Measurements from ENCODE around the gene IRX2.
A peak's percentile ranks its signal among the peaks of the same experiment; 100 is the strongest.

Gene IRX2

GRCh38 chr5:2744485-2744884, 7.0 kb downstream of the IRX2 start:
- no peaks in the 10 kb centered on the region for H3K36me3 ChIP-seq (ENCODE audit: control insufficient read depth, insufficient read depth, low read length)
- no peak overlapping the region for H3K27ac ChIP-seq (ENCODE audit: low read depth, low read length)
- H3K27me3 ChIP-seq (ENCODE audit: control insufficient read depth, insufficient read depth, low read length): peaks cover 14% of the 10 kb centered on the region
- H3K9ac ChIP-seq (ENCODE audit: low read length): no peak overlapping the region
- H3K4me1 ChIP-seq (ENCODE audit: control insufficient read depth, insufficient read depth, low read length): no peaks in the 10 kb centered on the region
- no peak overlapping the region for H3K4me3 ChIP-seq (ENCODE audit: low read length)

- H3K27me3 ChIP-seq (ENCODE audit: control insufficient read depth, insufficient read depth, low read length): peaks cover 18% of the 10 kb centered on the region
- no peak overlapping the region for H3K4me3 ChIP-seq (ENCODE audit: low read length)
- no peak overlapping the region for H3K27ac ChIP-seq (ENCODE audit: low read depth, low read length)
- no peaks in the 10 kb centered on the region for H3K4me1 ChIP-seq (ENCODE audit: control insufficient read depth, insufficient read depth, low read length)
- H3K36me3 ChIP-seq (ENCODE audit: control insufficient read depth, insufficient read depth, low read length): no peaks in the 10 kb centered on the region
- H3K9ac ChIP-seq (ENCODE audit: low read length): no peak overlapping the region
These were observed 8.4 kb downstream of the IRX2 start for GRCh38 chr5:2742921-2743679.

- no peak overlapping the region for H3K9ac ChIP-seq (ENCODE audit: low read length)
- H3K27ac ChIP-seq (ENCODE audit: low read depth, low read length): no peak overlapping the region
- peaks cover 19% of the 10 kb centered on the region for H3K27me3 ChIP-seq (ENCODE audit: control insufficient read depth, insufficient read depth, low read length)
- H3K4me3 ChIP-seq (ENCODE audit: low read length): no peak overlapping the region
- no peaks in the 10 kb centered on the region for H3K4me1 ChIP-seq (ENCODE audit: control insufficient read depth, insufficient read depth, low read length)
- no peaks in the 10 kb centered on the region for H3K36me3 ChIP-seq (ENCODE audit: control insufficient read depth, insufficient read depth, low read length)
These were observed 9.5 kb downstream of the IRX2 start for GRCh38 chr5:2741956-2742355.

GRCh38 chr5:2740876-2741555, 10.5 kb downstream of the IRX2 start:
- Histone ChIP-seq H3K36me3 (ENCODE audit: control insufficient read depth, insufficient read depth, low read length) (no peaks in the 10 kb centered on the region), H3K4me1 (ENCODE audit: control insufficient read depth, insufficient read depth, low read length) (no peaks in the 10 kb centered on the region), H3K27ac (ENCODE audit: low read depth, low read length) (no peak overlapping the region), H3K4me3 (ENCODE audit: low read length) (no peak overlapping the region), H3K9ac (ENCODE audit: low read length) (no peak overlapping the region), H3K27me3 (ENCODE audit: control insufficient read depth, insufficient read depth, low read length) (peaks cover 19% of the 10 kb centered on the region)

- H3K4me1 ChIP-seq (ENCODE audit: control insufficient read depth, insufficient read depth, low read length): no peaks in the 10 kb centered on the region
- no peak overlapping the region for H3K27ac ChIP-seq (ENCODE audit: low read depth, low read length)
- no peak overlapping the region for H3K9ac ChIP-seq (ENCODE audit: low read length)
- no peaks in the 10 kb centered on the region for H3K36me3 ChIP-seq (ENCODE audit: control insufficient read depth, insufficient read depth, low read length)
- H3K27me3 ChIP-seq (ENCODE audit: control insufficient read depth, insufficient read depth, low read length): peaks cover 19% of the 10 kb centered on the region
- H3K4me3 ChIP-seq (ENCODE audit: low read length): no peak overlapping the region
These were observed 11.2 kb downstream of the IRX2 start for GRCh38 chr5:2740051-2740875.

DNA sequence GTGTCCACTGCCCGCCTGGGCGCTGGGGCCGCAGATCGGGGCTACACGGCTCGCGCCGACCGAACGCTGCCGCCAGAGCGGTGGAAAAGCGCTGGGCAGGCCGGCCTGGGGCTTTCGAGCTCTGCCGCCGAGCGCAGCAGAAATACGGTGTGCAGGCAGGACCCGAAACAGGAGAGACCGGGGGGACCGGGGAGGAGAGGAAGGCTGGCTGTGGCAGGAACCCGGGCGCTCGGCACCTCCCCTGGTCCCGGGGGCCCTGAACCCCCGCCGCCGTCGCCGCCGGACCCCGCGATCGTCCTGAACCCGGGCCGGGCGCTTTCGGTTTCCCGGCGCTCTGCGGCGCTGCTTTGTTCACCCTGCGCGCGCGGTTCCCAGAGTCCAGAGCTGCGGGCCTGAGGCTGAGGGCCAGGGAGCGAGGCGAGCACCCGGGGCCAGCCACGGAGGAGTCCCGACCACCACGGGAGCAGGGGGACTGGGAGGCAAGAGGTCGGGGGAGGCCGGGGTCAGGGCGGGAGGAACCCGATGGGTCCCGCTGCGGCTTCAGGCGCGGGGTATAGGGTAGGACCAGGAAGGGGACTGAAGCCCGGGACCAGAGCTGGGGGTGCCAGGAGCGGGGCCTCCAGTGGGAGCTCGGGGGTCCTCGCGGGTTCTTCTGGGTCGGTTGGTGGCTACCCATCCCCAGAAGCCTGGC, 12.0 kb downstream of the IRX2 start:
- H3K27me3 ChIP-seq (ENCODE audit: control insufficient read depth, insufficient read depth, low read length): peaks cover 19% of the 10 kb centered on the region
- no peaks in the 10 kb centered on the region for H3K4me1 ChIP-seq (ENCODE audit: control insufficient read depth, insufficient read depth, low read length)
- H3K4me3 ChIP-seq (ENCODE audit: low read length): peak overlapping the region; percentile 41
- no peak overlapping the region for H3K9ac ChIP-seq (ENCODE audit: low read length)
- no peak overlapping the region for H3K27ac ChIP-seq (ENCODE audit: low read depth, low read length)
- H3K36me3 ChIP-seq (ENCODE audit: control insufficient read depth, insufficient read depth, low read length): no peaks in the 10 kb centered on the region

GRCh38 chr5:2738700-2739359, 12.6 kb downstream of the IRX2 start:
- H3K9ac ChIP-seq (ENCODE audit: low read length): no peak overlapping the region
- no peaks in the 10 kb centered on the region for H3K4me1 ChIP-seq (ENCODE audit: control insufficient read depth, insufficient read depth, low read length)
- no peak overlapping the region for H3K27ac ChIP-seq (ENCODE audit: low read depth, low read length)

GRCh38 chr5:2738156-2738699, 13.2 kb downstream of the IRX2 start:
- H3K4me3 ChIP-seq (ENCODE audit: low read length): no peak overlapping the region
- H3K27ac ChIP-seq (ENCODE audit: low read depth, low read length): no peak overlapping the region
- H3K36me3 ChIP-seq (ENCODE audit: control insufficient read depth, insufficient read depth, low read length): no peaks in the 10 kb centered on the region
- peaks cover 16% of the 10 kb centered on the region for H3K27me3 ChIP-seq (ENCODE audit: control insufficient read depth, insufficient read depth, low read length)
- H3K4me1 ChIP-seq (ENCODE audit: control insufficient read depth, insufficient read depth, low read length): no peaks in the 10 kb centered on the region
- no peak overlapping the region for H3K9ac ChIP-seq (ENCODE audit: low read length)

More at GRCh38 chr5:2738700-2739359, 12.6 kb downstream of the IRX2 start:
- Histone ChIP-seq H3K4me3 (ENCODE audit: low read length) (peak overlapping the region; percentile 41), H3K27me3 (ENCODE audit: control insufficient read depth, insufficient read depth, low read length) (peaks cover 16% of the 10 kb centered on the region), H3K36me3 (ENCODE audit: control insufficient read depth, insufficient read depth, low read length) (no peaks in the 10 kb centered on the region)

- Histone ChIP-seq H3K27ac (ENCODE audit: low read depth, low read length) (no peak overlapping the region), H3K4me3 (ENCODE audit: low read length) (no peak overlapping the region), H3K4me1 (ENCODE audit: control insufficient read depth, insufficient read depth, low read length) (no peaks in the 10 kb centered on the region), H3K9ac (ENCODE audit: low read length) (no peak overlapping the region), H3K36me3 (ENCODE audit: control insufficient read depth, insufficient read depth, low read length) (no peaks in the 10 kb centered on the region), H3K27me3 (ENCODE audit: control insufficient read depth, insufficient read depth, low read length) (peaks cover 15% of the 10 kb centered on the region)
These were observed 14.0 kb downstream of the IRX2 start for GRCh38 chr5:2737273-2738155.

DNA sequence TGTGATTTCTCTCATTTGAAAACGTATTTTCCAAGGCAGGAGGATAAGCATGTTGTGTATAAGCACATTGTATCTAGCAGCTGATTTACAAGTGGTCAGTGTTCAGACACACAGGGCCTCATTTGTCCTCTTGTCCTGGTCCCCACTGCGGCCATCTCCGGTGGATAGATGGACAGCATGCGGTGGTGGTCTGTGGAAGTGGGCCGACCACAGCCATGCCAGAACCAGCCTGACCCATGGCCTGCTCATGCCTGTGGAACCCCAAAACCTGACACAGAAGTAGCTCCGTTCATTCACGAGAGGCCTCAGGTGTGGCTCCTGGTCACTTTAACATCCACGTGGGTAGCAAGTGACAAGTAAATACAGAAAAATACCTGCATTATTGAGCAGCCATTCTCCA, 14.6 kb downstream of the IRX2 start:
- Histone ChIP-seq H3K9ac (ENCODE audit: low read length) (no peak overlapping the region), H3K36me3 (ENCODE audit: control insufficient read depth, insufficient read depth, low read length) (no peaks in the 10 kb centered on the region), H3K4me3 (ENCODE audit: low read length) (no peak overlapping the region), H3K27ac (ENCODE audit: low read depth, low read length) (no peak overlapping the region), H3K27me3 (ENCODE audit: control insufficient read depth, insufficient read depth, low read length) (peaks cover 11% of the 10 kb centered on the region), H3K4me1 (ENCODE audit: control insufficient read depth, insufficient read depth, low read length) (no peaks in the 10 kb centered on the region)

GRCh38 chr5:2735996-2736395, 15.5 kb downstream of the IRX2 start:
- Histone ChIP-seq H3K36me3 (ENCODE audit: control insufficient read depth, insufficient read depth, low read length) (no peaks in the 10 kb centered on the region), H3K4me3 (ENCODE audit: low read length) (no peak overlapping the region), H3K9ac (ENCODE audit: low read length) (no peak overlapping the region), H3K27ac (ENCODE audit: low read depth, low read length) (no peak overlapping the region), H3K27me3 (ENCODE audit: control insufficient read depth, insufficient read depth, low read length) (peaks cover 10% of the 10 kb centered on the region), H3K4me1 (ENCODE audit: control insufficient read depth, insufficient read depth, low read length) (no peaks in the 10 kb centered on the region)
